ENCODE data around the gene ZSWIM4.
"Not testable (repeated sequence)": the region's sequence is repeated elsewhere in the genome, so short reads cannot be mapped to it uniquely, and the experiment has no call there.

The ZSWIM4 gene

DNA sequence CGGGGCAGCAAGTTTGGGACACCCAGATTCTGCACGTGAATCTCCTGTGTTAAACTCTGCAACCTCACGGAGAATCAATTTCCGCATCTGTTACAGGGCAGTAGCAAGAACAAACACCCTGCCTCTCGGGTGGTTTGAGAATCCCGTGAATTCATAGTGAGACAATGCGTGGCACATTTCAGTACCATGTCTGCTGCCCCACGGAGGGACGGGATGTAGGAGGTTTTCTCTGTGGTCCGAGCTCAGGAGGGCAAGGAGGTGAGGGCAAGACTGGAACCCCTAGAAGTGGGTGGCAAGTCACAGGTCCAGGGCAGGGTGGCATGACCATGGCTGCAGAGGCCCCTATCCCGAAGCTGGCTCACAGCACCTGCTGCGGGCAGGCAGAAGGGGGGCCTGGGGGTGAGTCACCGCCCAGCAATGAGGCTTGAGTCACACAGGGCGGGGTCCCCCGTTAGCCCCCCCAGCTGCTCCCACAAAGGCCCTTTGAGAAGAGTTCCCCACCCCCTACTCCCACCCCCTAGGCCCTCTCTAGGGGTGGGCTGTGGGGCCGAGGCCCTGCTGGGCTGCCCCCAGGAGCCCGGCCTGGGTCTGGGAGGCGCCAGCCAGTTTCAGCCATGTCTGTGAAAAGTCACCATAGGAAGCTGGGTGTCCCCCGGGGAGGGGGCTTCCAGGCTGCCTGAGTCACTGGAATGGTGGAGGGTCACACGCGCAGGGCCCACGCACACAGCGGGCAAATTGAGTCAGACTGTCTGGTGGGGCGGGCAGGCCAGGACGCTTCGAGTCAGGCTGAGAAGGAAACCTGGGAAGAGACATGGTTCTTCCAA, 55.9 kb downstream of the ZSWIM4 start:
- Histone ChIP-seq H3K4me1 (ENCODE audit: control insufficient read depth, low read length) (peaks cover 33% of the 10 kb centered on the region), H3K4me3 (ENCODE audit: low read length) (no peak overlapping the region), H3K27ac (ENCODE audit: low read depth, low read length) (no peak overlapping the region), H4K20me1 (ENCODE audit: control insufficient read depth, insufficient read depth, low read depth, low read length) (no peaks in the 10 kb centered on the region), H3K79me2 (ENCODE audit: control insufficient read depth, low read length) (no peaks in the 10 kb centered on the region), H3K9me3 (ENCODE audit: control insufficient read depth, insufficient read depth, low read length) (no peaks in the 10 kb centered on the region), H3F3A (ENCODE audit: control insufficient read depth, insufficient read depth) (peaks cover 18% of the 10 kb centered on the region), H3K9me2 (replicated peaks; ENCODE audit: control insufficient read depth, low read length) (no peaks in the 10 kb centered on the region), H3K36me3 (ENCODE audit: control insufficient read depth, low read length) (no peaks in the 10 kb centered on the region), H3K27me3 (ENCODE audit: control insufficient read depth, low read length) (no peaks in the 10 kb centered on the region), H3K4me2 (ENCODE audit: low read length) (no peak overlapping the region)
- TF ChIP-seq, protein P1, sequence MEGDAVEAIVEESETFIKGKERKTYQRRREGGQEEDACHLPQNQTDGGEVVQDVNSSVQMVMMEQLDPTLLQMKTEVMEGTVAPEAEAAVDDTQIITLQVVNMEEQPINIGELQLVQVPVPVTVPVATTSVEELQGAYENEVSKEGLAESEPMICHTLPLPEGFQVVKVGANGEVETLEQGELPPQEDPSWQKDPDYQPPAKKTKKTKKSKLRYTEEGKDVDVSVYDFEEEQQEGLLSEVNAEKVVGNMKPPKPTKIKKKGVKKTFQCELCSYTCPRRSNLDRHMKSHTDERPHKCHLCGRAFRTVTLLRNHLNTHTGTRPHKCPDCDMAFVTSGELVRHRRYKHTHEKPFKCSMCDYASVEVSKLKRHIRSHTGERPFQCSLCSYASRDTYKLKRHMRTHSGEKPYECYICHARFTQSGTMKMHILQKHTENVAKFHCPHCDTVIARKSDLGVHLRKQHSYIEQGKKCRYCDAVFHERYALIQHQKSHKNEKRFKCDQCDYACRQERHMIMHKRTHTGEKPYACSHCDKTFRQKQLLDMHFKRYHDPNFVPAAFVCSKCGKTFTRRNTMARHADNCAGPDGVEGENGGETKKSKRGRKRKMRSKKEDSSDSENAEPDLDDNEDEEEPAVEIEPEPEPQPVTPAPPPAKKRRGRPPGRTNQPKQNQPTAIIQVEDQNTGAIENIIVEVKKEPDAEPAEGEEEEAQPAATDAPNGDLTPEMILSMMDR (IDR thresholded peaks at IDR 0.05; ENCODE audit: low read depth, low read length, poor library complexity, severe bottlenecking), result no peak
- TF ChIP-seq EZH2phosphoT487 (IDR thresholded peaks at IDR 0.05; ENCODE audit: borderline replicate concordance, low read length), result no peak

DNA sequence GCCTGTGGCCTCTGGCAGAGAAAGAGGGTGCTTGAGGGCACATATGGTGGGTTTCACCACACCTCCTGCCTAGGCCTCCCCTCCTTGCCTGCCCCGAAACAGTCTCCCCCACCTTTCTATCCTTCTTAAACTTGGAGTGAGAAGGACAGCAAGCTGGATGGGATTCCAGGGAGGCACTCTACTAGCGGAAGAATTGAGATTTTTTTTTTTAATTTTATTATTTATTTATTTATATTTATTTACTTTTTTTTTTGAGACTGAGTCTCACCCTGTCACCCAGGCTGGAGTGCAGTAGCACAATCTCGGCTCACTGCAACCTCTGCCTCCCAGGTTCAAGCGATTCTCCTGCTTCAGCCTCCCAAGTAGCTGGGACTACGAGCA, 56.5 kb downstream of the ZSWIM4 start:
- peaks cover 27% of the 10 kb centered on the region for H3K4me1 ChIP-seq (ENCODE audit: control insufficient read depth, low read length)
- not testable (repeated sequence) for H3K9me3 ChIP-seq (ENCODE audit: control insufficient read depth, insufficient read depth, low read length); H4K20me1 ChIP-seq (ENCODE audit: control insufficient read depth, insufficient read depth, low read depth, low read length); H3K4me3 ChIP-seq (ENCODE audit: low read length); H3K9me2 ChIP-seq (replicated peaks; ENCODE audit: control insufficient read depth, low read length); H3K27ac ChIP-seq (ENCODE audit: low read depth, low read length); H3K4me2 ChIP-seq (ENCODE audit: low read length); H3K79me2 ChIP-seq (ENCODE audit: control insufficient read depth, low read length); H3K27me3 ChIP-seq (ENCODE audit: control insufficient read depth, low read length); H3K36me3 ChIP-seq (ENCODE audit: control insufficient read depth, low read length)
- peaks cover 18% of the 10 kb centered on the region for H3F3A ChIP-seq (ENCODE audit: control insufficient read depth, insufficient read depth)

GRCh38 chr19:13852171-13852707, 57.0 kb downstream of the ZSWIM4 start:
- not testable (repeated sequence) for H3K27me3 ChIP-seq (ENCODE audit: control insufficient read depth, low read length); H3K9me3 ChIP-seq (ENCODE audit: control insufficient read depth, insufficient read depth, low read length); H3K9me2 ChIP-seq (replicated peaks; ENCODE audit: control insufficient read depth, low read length); H3K79me2 ChIP-seq (ENCODE audit: control insufficient read depth, low read length); H3K4me3 ChIP-seq (ENCODE audit: low read length); H3K4me2 ChIP-seq (ENCODE audit: low read length); H3K27ac ChIP-seq (ENCODE audit: low read depth, low read length); H3K36me3 ChIP-seq (ENCODE audit: control insufficient read depth, low read length); H4K20me1 ChIP-seq (ENCODE audit: control insufficient read depth, insufficient read depth, low read depth, low read length)
- Histone ChIP-seq H3F3A (ENCODE audit: control insufficient read depth, insufficient read depth) (peaks cover 15% of the 10 kb centered on the region), H3K4me1 (ENCODE audit: control insufficient read depth, low read length) (peaks cover 22% of the 10 kb centered on the region)

DNA sequence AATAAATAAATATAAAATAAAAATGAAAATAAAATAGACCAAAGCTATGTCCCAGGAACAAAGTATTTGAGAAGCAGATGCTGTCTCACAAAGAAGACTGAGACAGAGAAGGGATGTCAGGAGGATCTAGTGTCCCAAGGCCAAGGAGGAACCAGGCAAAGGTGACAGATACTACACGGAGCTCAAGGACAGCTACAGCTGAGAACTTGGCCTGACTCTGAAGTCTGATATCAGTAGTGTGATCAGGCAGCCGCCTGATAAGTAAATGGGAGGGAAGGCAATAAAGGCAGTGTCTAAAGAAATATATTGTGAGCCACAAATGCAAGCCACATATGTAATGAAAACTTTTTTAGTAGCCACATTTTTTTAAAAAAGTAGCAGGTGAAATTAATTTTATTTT, 61.3 kb downstream of the ZSWIM4 start:
- H3K4me2 ChIP-seq (ENCODE audit: low read length), result no peak overlapping the region
- H3K27ac ChIP-seq (ENCODE audit: low read depth, low read length), result no peak overlapping the region
- H3K36me3 ChIP-seq (ENCODE audit: control insufficient read depth, low read length), result no peaks in the 10 kb centered on the region
- H3K9me3 ChIP-seq (ENCODE audit: control insufficient read depth, insufficient read depth, low read length), result no peaks in the 10 kb centered on the region
- no peaks in the 10 kb centered on the region for H3K27me3 ChIP-seq (ENCODE audit: control insufficient read depth, low read length)
- H4K20me1 ChIP-seq (ENCODE audit: control insufficient read depth, insufficient read depth, low read depth, low read length), result no peaks in the 10 kb centered on the region
- H3K4me3 ChIP-seq (ENCODE audit: low read length), result no peak overlapping the region
- no peaks in the 10 kb centered on the region for H3K9me2 ChIP-seq (replicated peaks; ENCODE audit: control insufficient read depth, low read length)
- no peaks in the 10 kb centered on the region; the same call in 1 of the 2 replicates for H3F3A ChIP-seq (ENCODE audit: control insufficient read depth, insufficient read depth)
- H3K4me1 ChIP-seq (ENCODE audit: control insufficient read depth, low read length), result peaks cover 10% of the 10 kb centered on the region
- H3K79me2 ChIP-seq (ENCODE audit: control insufficient read depth, low read length), result no peaks in the 10 kb centered on the region
- no peak for TF ChIP-seq EZH2phosphoT487 (IDR thresholded peaks at IDR 0.05; ENCODE audit: borderline replicate concordance, low read length)
- TF ChIP-seq, protein P1 (IDR thresholded peaks at IDR 0.05; ENCODE audit: low read depth, low read length, poor library complexity, severe bottlenecking), result no peak
